ENCODE data around the gene ITIH5. TPM values are rescaled to one million over a fixed set of nuclear protein-coding genes. Genes with fewer than 3 reads are reported as not detected.

The ITIH5 gene
- total RNA-seq, 1 donor from 2014 or later, result 3.4 TPM

- no peak for TF ChIP-seq CTCF (IDR thresholded peaks at IDR 0.05)
- Mint-ChIP-seq H3K27ac (ENCODE audit: unreplicated experiment) (no peak overlapping the region), H3K4me3 (ENCODE audit: unreplicated experiment) (no peak overlapping the region), H3K9me3 (ENCODE audit: low read depth) (no peaks in the 10 kb centered on the region), H3K36me3 (ENCODE audit: low read depth) (no peaks in the 10 kb centered on the region), H3K27me3 (ENCODE audit: low read depth) (peaks cover 41% of the 10 kb centered on the region), H3K4me1 (ENCODE audit: low read depth) (no peaks in the 10 kb centered on the region)
- DNase-seq (ENCODE audit: low spot score), result no peak
These were observed 143.1 kb downstream of the ITIH5 start for GRCh38 chr10:7523656-7524055.

- H3K4me1 Mint-ChIP-seq (ENCODE audit: low read depth), result no peaks in the 10 kb centered on the region
- no peak overlapping the region for H3K4me3 Mint-ChIP-seq (ENCODE audit: unreplicated experiment)
- H3K27ac Mint-ChIP-seq (ENCODE audit: unreplicated experiment), result no peak overlapping the region
- H3K9me3 Mint-ChIP-seq (ENCODE audit: low read depth), result no peaks in the 10 kb centered on the region
- peaks cover 29% of the 10 kb centered on the region for H3K27me3 Mint-ChIP-seq (ENCODE audit: low read depth)
- no peak for TF ChIP-seq CTCF (IDR thresholded peaks at IDR 0.05)
- no peaks in the 10 kb centered on the region for H3K36me3 Mint-ChIP-seq (ENCODE audit: low read depth)
- DNase-seq (ENCODE audit: low spot score), result no peak
These were observed 146.0 kb downstream of the ITIH5 start for GRCh38 chr10:7520507-7521485.

GRCh38 chr10:7519351-7519750, 147.4 kb downstream of the ITIH5 start:
- Mint-ChIP-seq H3K4me1 (ENCODE audit: low read depth) (peaks cover 5% of the 10 kb centered on the region), H3K27me3 (ENCODE audit: low read depth) (peaks cover 39% of the 10 kb centered on the region), H3K4me3 (ENCODE audit: unreplicated experiment) (no peak overlapping the region), H3K9me3 (ENCODE audit: low read depth) (no peaks in the 10 kb centered on the region), H3K36me3 (ENCODE audit: low read depth) (no peaks in the 10 kb centered on the region), H3K27ac (ENCODE audit: unreplicated experiment) (no peak overlapping the region)
- TF ChIP-seq CTCF (IDR thresholded peaks at IDR 0.05), result no peak
- no peak for DNase-seq (ENCODE audit: low spot score)

GRCh38 chr10:7518693-7519092, 148.1 kb downstream of the ITIH5 start:
- H3K36me3 Mint-ChIP-seq (ENCODE audit: low read depth), result no peaks in the 10 kb centered on the region
- no peak for DNase-seq (ENCODE audit: low spot score)
- H3K4me3 Mint-ChIP-seq (ENCODE audit: unreplicated experiment), result no peak overlapping the region
- peaks cover 5% of the 10 kb centered on the region for H3K4me1 Mint-ChIP-seq (ENCODE audit: low read depth)
- no peaks in the 10 kb centered on the region for H3K9me3 Mint-ChIP-seq (ENCODE audit: low read depth)
- H3K27me3 Mint-ChIP-seq (ENCODE audit: low read depth), result peaks cover 35% of the 10 kb centered on the region
- TF ChIP-seq CTCF (IDR thresholded peaks at IDR 0.05), result no peak
- no peak overlapping the region for H3K27ac Mint-ChIP-seq (ENCODE audit: unreplicated experiment)

- Mint-ChIP-seq H3K9me3 (ENCODE audit: low read depth) (peaks cover 9% of the 10 kb centered on the region), H3K27me3 (ENCODE audit: low read depth) (peaks cover 21% of the 10 kb centered on the region), H3K4me3 (ENCODE audit: unreplicated experiment) (no peak overlapping the region), H3K4me1 (ENCODE audit: low read depth) (peaks cover 5% of the 10 kb centered on the region), H3K36me3 (ENCODE audit: low read depth) (no peaks in the 10 kb centered on the region), H3K27ac (ENCODE audit: unreplicated experiment) (no peak overlapping the region)
- DNase-seq (ENCODE audit: low spot score), result no peak
- no peak for TF ChIP-seq CTCF (IDR thresholded peaks at IDR 0.05)
These were observed 151.3 kb downstream of the ITIH5 start for GRCh38 chr10:7515439-7515838.
